ENCODE data around the gene PARP12. TPM values are rescaled to one million over a fixed set of nuclear protein-coding genes. Genes with fewer than 3 reads are reported as not detected.

PARP12 gene
- total and polyA plus RNA-seq, 10 of the 15 experiments (the other 5 are each of a cell fraction or from before 2014, with no cell fraction given): 0.98 to 51.8 (median 18.0) TPM

GRCh38 chr7:140062118-140062527 lies 628 bp downstream of the PARP12 start:
- H2AFZ ChIP-seq (ENCODE audit: control insufficient read depth, low read depth, low read length): peak overlapping the region; percentile 61
- DNase-seq (ENCODE audit: low read depth, low spot score) (no peak), ATAC-seq (peak; percentile 59), FAIRE-seq (no peak)
- ChIA-PET SMC1A (ENCODE audit: uncharacterized antibody, unreplicated experiment) (no interaction called here), POLR2A (interaction anchor here (0.5 to 1.3 kb wide), 2 partner anchors 17 to 114 kb away, joined by 3 read pairs; no protein-coding TSS in a partner anchor), RAD21 (ENCODE audit: unreplicated experiment) (interaction anchor here (1.8 to 1.9 kb wide), 2 partner anchors 8 to 115 kb away, joined by 5 to 6 read pairs; partner anchors contain the start of gene KDM7A), CTCF (interaction anchor here (1.0 kb wide), 1 partner anchor 627 kb away, joined by 3 read pairs; no protein-coding TSS in a partner anchor)
- H3K79me2 ChIP-seq (ENCODE audit: control insufficient read depth, insufficient read depth, low read length): peaks cover 11% of the 10 kb centered on the region
- intact Hi-C loops (cut with micrococcal nuclease; ENCODE audit: unreplicated experiment): loop anchor here (1.0 kb wide), 1 partner anchor 23 kb away; no protein-coding TSS in a partner anchor
- peak overlapping the region; percentile 93 for H3K4me2 ChIP-seq (ENCODE audit: control insufficient read depth, insufficient read depth)
- peak overlapping the region; percentile 73 for H3K9ac ChIP-seq (ENCODE audit: control insufficient read depth, insufficient read depth, low read length)
- in situ Hi-C loops (cut with MboI): no loop called here
- peaks cover 9% of the 10 kb centered on the region for H3K9me3 ChIP-seq (replicated peaks; ENCODE audit: control insufficient read depth, insufficient read depth, low read length)
- WGBS (ENCODE audit: insufficient coverage, insufficient replicate concordance, low lambda C conversion rate, missing lambda C conversion rate): under 1% methylated on average over 27 of the region's 32 CpGs
- H3K4me1 ChIP-seq (ENCODE audit: control insufficient read depth, insufficient read depth, low read length): peaks cover 11% of the 10 kb centered on the region
- BruUV-seq (replicated peaks): no TSS peak
- no peak overlapping the region for H3K27ac ChIP-seq (ENCODE audit: control insufficient read depth, insufficient read depth)
- H3K27me3 ChIP-seq (replicated peaks in 1 of 2; ENCODE audit: control insufficient read depth in 2 of 2, insufficient read depth in 2 of 2, low read length in 1 of 2): no peaks in the 10 kb centered on the region; a peak in 1 of 4 replicates
- peaks cover 4% of the 10 kb centered on the region; the same call in 1 of the 2 replicates for H4K20me1 ChIP-seq (ENCODE audit: control insufficient read depth, insufficient read depth)
- no peak for TF ChIP-seq ZNF207 (IDR thresholded peaks at IDR 0.05; ENCODE audit: borderline replicate concordance)
- TF ChIP-seq IKZF1 (conservative IDR thresholded peaks at IDR 0.05): no peak
- TF ChIP-seq PKNOX1 (IDR thresholded peaks at IDR 0.05): no peak
- TF ChIP-seq WRNIP1 (IDR thresholded peaks at IDR 0.05; ENCODE audit: borderline replicate concordance, low read depth, low read length): no peak
- TF ChIP-seq IRF3 (IDR thresholded peaks at IDR 0.05): no peak
- TF ChIP-seq ZBTB4 (CRISPR knock-in tag; IDR thresholded peaks at IDR 0.05): no peak
- TF ChIP-seq MEF2A (IDR thresholded peaks at IDR 0.05; ENCODE audit: insufficient read depth, low read depth, low read length): no peak
- no peak for TF ChIP-seq SP1 (IDR thresholded peaks at IDR 0.05; ENCODE audit: low read depth, low read length)
- no peak for TF ChIP-seq NRF1 (conservative IDR thresholded peaks at IDR 0.05; ENCODE audit: low read depth, low read length)
- H3K36me3 ChIP-seq (ENCODE audit: control insufficient read depth in 2 of 2, insufficient read depth in 2 of 2, low read length in 1 of 2): no peaks in the 10 kb centered on the region
- peak overlapping the region; percentile 74 for H3K4me3 ChIP-seq
